ENCODE data around the gene ZNF536.

DNA sequence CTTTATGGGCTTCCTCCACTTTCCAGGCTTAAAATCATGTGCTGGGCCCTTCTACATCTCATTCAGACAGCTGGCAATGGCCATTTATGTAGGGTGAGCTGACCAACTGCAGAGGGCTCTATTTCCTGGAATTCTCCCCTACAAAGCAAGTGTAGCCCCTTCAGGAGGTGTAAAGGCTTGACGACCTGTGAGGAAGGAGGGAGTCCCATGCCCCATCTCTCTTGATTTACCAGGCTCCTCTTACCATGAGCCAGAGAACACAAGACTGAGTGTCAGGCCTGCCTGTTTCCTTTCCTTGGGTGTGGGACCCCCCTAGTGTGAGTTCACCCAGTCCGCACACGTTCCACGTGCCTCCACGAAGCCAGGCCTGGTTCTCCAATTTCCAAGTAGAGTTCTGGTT is 16.6 kb downstream of the ZNF536 start:
- TF ChIP-seq, protein P1, sequence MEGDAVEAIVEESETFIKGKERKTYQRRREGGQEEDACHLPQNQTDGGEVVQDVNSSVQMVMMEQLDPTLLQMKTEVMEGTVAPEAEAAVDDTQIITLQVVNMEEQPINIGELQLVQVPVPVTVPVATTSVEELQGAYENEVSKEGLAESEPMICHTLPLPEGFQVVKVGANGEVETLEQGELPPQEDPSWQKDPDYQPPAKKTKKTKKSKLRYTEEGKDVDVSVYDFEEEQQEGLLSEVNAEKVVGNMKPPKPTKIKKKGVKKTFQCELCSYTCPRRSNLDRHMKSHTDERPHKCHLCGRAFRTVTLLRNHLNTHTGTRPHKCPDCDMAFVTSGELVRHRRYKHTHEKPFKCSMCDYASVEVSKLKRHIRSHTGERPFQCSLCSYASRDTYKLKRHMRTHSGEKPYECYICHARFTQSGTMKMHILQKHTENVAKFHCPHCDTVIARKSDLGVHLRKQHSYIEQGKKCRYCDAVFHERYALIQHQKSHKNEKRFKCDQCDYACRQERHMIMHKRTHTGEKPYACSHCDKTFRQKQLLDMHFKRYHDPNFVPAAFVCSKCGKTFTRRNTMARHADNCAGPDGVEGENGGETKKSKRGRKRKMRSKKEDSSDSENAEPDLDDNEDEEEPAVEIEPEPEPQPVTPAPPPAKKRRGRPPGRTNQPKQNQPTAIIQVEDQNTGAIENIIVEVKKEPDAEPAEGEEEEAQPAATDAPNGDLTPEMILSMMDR (IDR thresholded peaks at IDR 0.05) = no peak
- TF ChIP-seq POLR2A (IDR thresholded peaks at IDR 0.05) = no peak
